Subcutaneous adipose tissue (tissue), 4 donors: ENCODE measurements around the gene PRM2. TPM values are rescaled to one million over a fixed set of nuclear protein-coding genes. Genes with fewer than 3 reads are reported as not detected.

Experiments
- CTCF ChIP-seq: fragments of 450-650 bp; IDR thresholded peaks from one replicate; pipeline ENCODE4 v1.5.1; 2016; ENCODE audit warnings: low read depth, mild to moderate bottlenecking, control low read depth, antibody characterized with exemption, moderate library complexity
- total RNA-seq, 4 donors: library from RNA; depleted of rRNA; stranded (reverse); fragments of >200 nt; gene quantifications; one replicate each; pipeline ENCODE4 v1.1.0, GENCODE V29; 2016

Gene PRM2
- total RNA-seq, 4 donors from 2014 or later: not detected

GRCh38 chr16:11278681-11279628 is 2.7 kb upstream of the PRM2 start:
- TF ChIP-seq CTCF: no peak

DNA sequence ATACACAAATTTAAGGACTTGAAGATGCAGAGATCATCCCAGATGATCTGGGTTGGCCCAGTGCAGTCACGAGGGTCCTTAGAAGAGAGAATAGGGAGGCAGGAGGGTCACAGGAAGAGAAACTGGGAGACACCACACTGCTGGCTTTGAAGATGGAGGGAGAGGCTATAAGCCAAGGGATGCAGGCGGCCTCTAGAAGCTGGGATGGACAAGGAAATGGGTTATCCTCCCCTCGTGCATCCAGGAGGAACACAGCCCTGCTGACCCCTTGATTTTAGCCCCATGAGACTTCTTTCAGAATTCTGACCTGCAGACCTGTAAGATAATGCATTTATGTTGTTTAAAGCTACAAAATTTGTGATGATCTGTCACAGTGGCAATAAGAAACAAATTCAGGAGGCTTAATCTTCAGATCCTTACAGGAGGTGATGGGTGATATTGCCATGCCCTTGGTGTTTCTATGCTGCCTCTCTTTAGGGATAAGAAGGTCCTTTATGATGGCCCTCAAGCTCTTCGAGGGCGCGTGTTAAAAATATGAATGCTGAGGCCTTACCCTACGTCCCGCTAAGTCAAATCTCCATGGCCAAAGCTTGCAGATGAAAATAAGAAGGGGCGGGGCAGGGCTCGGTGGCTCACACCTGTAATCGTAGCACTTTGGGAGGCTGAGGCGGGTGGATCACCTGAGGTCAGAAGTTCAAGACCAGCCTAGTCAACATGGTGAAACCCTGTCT is 1.5 kb upstream of the PRM2 start:
- no peak for TF ChIP-seq CTCF

GRCh38 chr16:11276896-11277593 is 765 bp upstream of the PRM2 start:
- TF ChIP-seq CTCF: no peak

- no peak for TF ChIP-seq CTCF
Measured at GRCh38 chr16:11274964-11275363, 1.3 kb downstream of the PRM2 start.

DNA sequence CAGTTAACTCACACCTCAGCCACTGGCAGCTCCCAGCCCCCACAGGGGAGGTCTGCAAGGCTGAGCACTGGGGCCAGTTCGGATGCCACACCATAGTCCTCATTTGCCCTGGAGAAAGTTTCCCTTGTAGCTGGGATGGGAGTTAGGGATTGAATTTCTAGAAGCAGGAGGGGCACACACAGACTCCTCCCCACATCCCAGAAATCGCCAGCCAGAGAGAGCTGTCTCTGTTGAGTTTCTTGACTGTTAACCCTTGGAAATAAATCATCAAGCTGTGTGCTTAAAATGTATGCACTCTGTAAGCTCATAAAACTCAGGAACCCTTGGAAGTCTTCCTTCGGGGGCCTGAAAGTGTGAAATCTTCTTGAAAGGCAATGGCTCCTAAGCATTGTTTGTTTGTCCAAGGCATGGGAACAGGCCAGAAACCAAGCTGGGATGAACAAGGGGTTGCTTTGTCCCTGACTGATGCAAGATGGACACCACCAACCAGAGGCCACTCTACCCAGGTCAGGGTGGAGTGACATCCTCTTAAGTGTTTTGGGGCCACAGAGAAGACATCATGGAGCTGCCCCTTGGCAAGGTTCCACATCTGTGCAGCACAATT is 2.5 kb downstream of the PRM2 start:
- TF ChIP-seq CTCF: no peak

- TF ChIP-seq CTCF: no peak
Measured at GRCh38 chr16:11272921-11273720, 3.2 kb downstream of the PRM2 start, which contains the start of gene PRM3. PRM3 (minus strand) TSS chr16:11273629; CDS start chr16:11273595, 34 bp downstream.
